Measurements from ENCODE around the gene AKAP12. TPM values are rescaled to one million over a fixed set of nuclear protein-coding genes. Genes with fewer than 3 reads are reported as not detected.

AKAP12 gene
- total RNA-seq, 1 donor from 2014 or later: 46.6 TPM

- Mint-ChIP-seq H3K36me3 (ENCODE audit: low read depth) (peaks cover 6% of the 10 kb centered on the region), H3K27ac (ENCODE audit: unreplicated experiment) (peak overlapping the region; percentile 3), H3K4me1 (peaks cover 32% of the 10 kb centered on the region), H3K9me3 (no peaks in the 10 kb centered on the region), H3K27me3 (ENCODE audit: low read depth) (peaks cover 14% of the 10 kb centered on the region), H3K4me3 (peak overlapping the region; percentile 61)
- peak; percentile 31 for TF ChIP-seq CTCF (conservative IDR thresholded peaks at IDR 0.05)
- no peak for DNase-seq (ENCODE audit: low read depth, low spot score)
Measured at GRCh38 chr6:151324488-151324825, 84.7 kb downstream of the AKAP12 start.

DNA sequence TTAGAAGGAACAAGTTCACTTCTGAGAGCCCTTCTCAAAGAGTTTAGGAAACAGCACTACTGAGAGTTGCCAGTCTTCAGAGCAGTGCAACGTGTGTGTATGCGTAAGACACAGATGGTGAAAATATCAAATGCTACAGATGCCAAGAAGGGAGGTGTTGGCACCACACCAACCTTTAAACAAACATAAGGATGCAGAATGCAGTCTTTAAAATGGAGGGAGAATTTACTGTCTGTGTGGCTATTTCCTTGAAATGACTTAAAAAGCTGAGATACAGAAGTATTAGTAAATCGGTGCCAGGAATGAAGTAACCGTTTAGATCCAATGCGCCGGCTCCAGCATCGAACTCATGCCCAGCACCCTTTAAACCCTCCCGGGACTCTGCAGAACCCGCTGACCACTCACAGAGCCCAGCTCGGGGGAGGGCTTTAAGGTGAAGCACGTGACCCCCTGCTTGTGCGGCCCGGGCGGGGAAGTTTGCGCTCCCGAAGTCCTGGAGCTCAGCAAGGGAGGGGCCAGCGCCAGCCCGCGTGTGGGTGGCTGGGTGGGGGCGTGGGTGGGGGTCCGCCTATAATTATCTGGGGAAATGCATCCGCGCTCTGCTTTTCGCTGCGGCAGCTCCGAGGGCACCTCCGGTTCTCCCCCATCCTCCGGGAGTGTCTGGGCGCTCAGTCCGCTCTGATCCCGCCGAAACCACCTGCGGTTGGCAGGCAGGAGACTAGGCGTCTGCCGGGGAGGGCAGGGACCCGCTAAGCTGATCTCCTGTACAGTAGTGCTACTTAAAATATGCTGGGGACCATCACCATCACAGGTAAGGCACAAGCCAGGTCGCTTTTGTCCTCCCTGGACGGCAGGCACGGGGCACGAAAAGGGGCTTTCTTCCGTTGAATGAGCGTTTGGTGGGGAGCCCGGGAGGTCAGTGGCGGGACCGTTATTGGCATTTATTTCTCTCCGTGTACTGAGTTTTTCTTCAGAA is 85.6 kb downstream of the AKAP12 start:
- Mint-ChIP-seq H3K9me3 (no peaks in the 10 kb centered on the region), H3K27me3 (ENCODE audit: low read depth) (peaks cover 14% of the 10 kb centered on the region), H3K4me3 (peak overlapping the region; percentile 84), H3K4me1 (peaks cover 32% of the 10 kb centered on the region), H3K36me3 (ENCODE audit: low read depth) (peaks cover 4% of the 10 kb centered on the region), H3K27ac (ENCODE audit: unreplicated experiment) (peak overlapping the region; percentile 46)
- DNase-seq (ENCODE audit: low read depth, low spot score): peak; percentile 3
- no peak for TF ChIP-seq CTCF (conservative IDR thresholded peaks at IDR 0.05)

DNA sequence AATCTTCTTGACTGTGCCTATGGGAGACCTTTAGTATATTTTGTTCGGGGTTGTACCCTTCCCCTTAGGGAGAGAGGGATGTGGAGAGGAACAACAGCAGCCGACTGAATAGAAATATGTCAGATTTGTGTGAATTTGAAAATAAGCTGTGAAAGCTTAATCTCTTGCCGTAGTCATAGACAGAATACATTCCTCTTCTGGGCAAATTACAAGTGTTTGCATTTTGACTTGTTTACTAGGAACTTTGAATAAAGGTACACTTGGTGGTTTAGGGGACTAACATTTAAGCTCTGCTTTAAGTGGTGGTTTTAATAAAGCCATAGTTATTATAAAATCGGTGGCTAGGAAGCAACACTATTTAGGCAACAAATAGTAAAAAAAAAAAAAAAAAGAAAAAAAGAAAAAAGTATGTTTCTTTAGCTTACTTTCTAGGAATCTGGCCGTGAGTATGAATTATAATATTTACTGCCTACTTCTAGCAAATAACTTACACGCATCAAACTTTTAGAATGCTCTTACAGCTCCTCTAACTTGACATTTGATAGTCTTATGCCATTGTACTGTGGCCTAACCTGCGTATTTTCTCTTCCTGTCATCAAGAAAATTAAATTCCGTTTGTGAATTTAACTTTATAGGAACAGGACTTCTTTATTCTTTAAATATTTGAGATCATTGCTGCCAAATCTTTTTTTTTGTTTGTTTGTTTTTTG is 86.5 kb downstream of the AKAP12 start:
- peaks cover 14% of the 10 kb centered on the region for H3K27me3 Mint-ChIP-seq (ENCODE audit: low read depth)
- H3K4me3 Mint-ChIP-seq: peak overlapping the region; percentile 84
- no peaks in the 10 kb centered on the region for H3K9me3 Mint-ChIP-seq
- no peak for TF ChIP-seq CTCF (conservative IDR thresholded peaks at IDR 0.05)
- H3K4me1 Mint-ChIP-seq: peaks cover 32% of the 10 kb centered on the region
- no peak overlapping the region for H3K27ac Mint-ChIP-seq (ENCODE audit: unreplicated experiment)
- peaks cover under 1% of the 10 kb centered on the region for H3K36me3 Mint-ChIP-seq (ENCODE audit: low read depth)
- no peak for DNase-seq (ENCODE audit: low read depth, low spot score)

GRCh38 chr6:151327101-151327500 is 87.3 kb downstream of the AKAP12 start:
- no peaks in the 10 kb centered on the region for H3K36me3 Mint-ChIP-seq (ENCODE audit: low read depth)
- peak overlapping the region; percentile 11 for H3K4me3 Mint-ChIP-seq
- H3K9me3 Mint-ChIP-seq: no peaks in the 10 kb centered on the region
- peaks cover 14% of the 10 kb centered on the region for H3K27me3 Mint-ChIP-seq (ENCODE audit: low read depth)
- peaks cover 32% of the 10 kb centered on the region for H3K4me1 Mint-ChIP-seq
- no peak for TF ChIP-seq CTCF (conservative IDR thresholded peaks at IDR 0.05)
- no peak overlapping the region for H3K27ac Mint-ChIP-seq (ENCODE audit: unreplicated experiment)
- DNase-seq (ENCODE audit: low read depth, low spot score): no peak

DNA sequence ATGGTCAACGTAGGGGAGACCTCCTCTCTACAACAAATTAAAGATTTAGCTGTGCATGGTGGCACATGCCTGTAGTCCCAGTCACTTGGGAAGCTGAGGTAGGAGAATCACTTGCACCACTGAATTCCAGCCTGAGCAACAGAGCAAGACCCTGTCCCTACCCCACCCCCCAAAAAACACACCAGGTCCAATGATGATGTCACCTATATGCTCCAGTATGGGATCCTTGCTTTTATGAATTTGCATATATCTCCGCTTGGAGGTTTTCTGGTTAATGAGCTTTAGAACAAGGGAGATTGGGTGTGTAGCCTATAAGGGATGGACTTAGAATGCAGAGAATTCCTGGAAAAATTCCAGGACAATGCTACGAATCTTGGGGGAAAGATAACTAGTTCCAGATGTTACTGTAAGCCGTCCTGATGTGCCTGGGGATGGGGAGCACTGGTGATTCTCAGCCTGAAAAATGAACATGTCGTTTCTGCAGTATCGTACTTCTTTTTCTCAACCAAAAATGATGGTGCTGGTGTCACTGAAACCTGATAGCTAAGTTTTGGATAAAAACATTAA is 90.4 kb downstream of the AKAP12 start:
- H3K27me3 Mint-ChIP-seq (ENCODE audit: low read depth): peaks cover 7% of the 10 kb centered on the region
- no peak overlapping the region for H3K4me3 Mint-ChIP-seq
- H3K9me3 Mint-ChIP-seq: no peaks in the 10 kb centered on the region
- H3K36me3 Mint-ChIP-seq (ENCODE audit: low read depth): peaks cover 3% of the 10 kb centered on the region
- H3K27ac Mint-ChIP-seq (ENCODE audit: unreplicated experiment): no peak overlapping the region
- no peak for DNase-seq (ENCODE audit: low read depth, low spot score)
- no peak for TF ChIP-seq CTCF (conservative IDR thresholded peaks at IDR 0.05)
- peaks cover 34% of the 10 kb centered on the region for H3K4me1 Mint-ChIP-seq

Measured in neural crest cell (in vitro differentiated cells).